K562 (cell line): Measurements from ENCODE around the gene BTBD10. TPM values are rescaled to one million over a fixed set of nuclear protein-coding genes. Genes with fewer than 3 reads are reported as not detected.

Experiments
- ATAC-seq: fragments of 200-7000 bp; cut with Tn5 transposase; 3 replicates; pipeline ENCODE4 v1.9.1; 2020; ENCODE audit warnings: moderate library complexity
- BruUV-seq: library from RNA; stranded (reverse); fragments of 400-500 nt; replicated peaks from 2 replicates; lab custom pipeline; 2021; lab: Mats Ljungman, UMichigan
- CTCF ChIA-PET: fragments of 300-600 bp; formaldehyde crosslinking; extraction: SDS; loops from one replicate; lab custom pipeline; 2021; ENCODE audit warnings: low intra/inter-chr PET ratio; lab: Yijun Ruan, JAX
- POLR2A ChIA-PET: fragments of 300-600, 350-650 bp; sonication (Branson Sonifier 250); formaldehyde crosslinking; extraction: SDS; loops from one replicate; lab custom pipeline; 2021; ENCODE audit warnings: antibody characterized with exemption, inconsistent platforms; lab: Yijun Ruan, JAX
- DNase-seq, 4 experiments: peaks; one replicate each; pipeline versions ENCODE4 v3.0.0 to v3.0.0-alpha.2; 2011 to 2018; ENCODE audit warnings: low spot score in 3 of 4, mixed read lengths in 3 of 4; ENCODE audit errors: extremely low read depth in 1 of 4
- FAIRE-seq: peaks from 2 replicates; lab custom pipeline; 2011; peaks lifted over from hg19 to GRCh38; lab: Jason Lieb, UNC
- H2AFZ ChIP-seq: 2 replicates; pipeline ENCODE4 v1.6.0; 2011; ENCODE audit warnings: low read depth, low read length, control low read depth, inconsistent platforms
- H3K27ac ChIP-seq: fragments of 200-600 bp; 3 replicates; pipeline ENCODE4 v1.8.0; 2011; ENCODE audit warnings: low read depth, mild to moderate bottlenecking, control low read depth, inconsistent platforms, low read length, moderate library complexity, mixed read lengths; ENCODE audit errors: extremely low read depth
- H3K27me3 ChIP-seq, 2 experiments: fragments of 300-600 bp in 1 of 2; 2 replicates in 1 of 2; 3 replicates in 1 of 2; pipeline versions ENCODE4 v1.6.0 to v1.8.0; 2011; ENCODE audit warnings: inconsistent platforms in 2 of 2, low read length in 2 of 2, mild to moderate bottlenecking in 1 of 2, mixed read lengths in 1 of 2, moderate library complexity in 1 of 2; ENCODE audit not compliant: control insufficient read depth in 2 of 2, insufficient read depth in 2 of 2
- H3K36me3 ChIP-seq: fragments of 300-600 bp; 3 replicates; pipeline ENCODE4 v1.8.0; 2011; ENCODE audit warnings: mild to moderate bottlenecking, low read length, inconsistent platforms; ENCODE audit not compliant: control insufficient read depth, insufficient read depth
- H3K4me1 ChIP-seq, 2 experiments: fragments of 200-600 bp in 1 of 2; replicated peaks in 1 of 2; 2 replicates in 1 of 2; 3 replicates in 1 of 2; pipeline versions ENCODE4 v1.5.1 to v1.8.0; 2011; ENCODE audit warnings: inconsistent platforms in 2 of 2, low read length in 2 of 2, mild to moderate bottlenecking in 1 of 2, mixed read lengths in 1 of 2, moderate library complexity in 1 of 2; ENCODE audit not compliant: control insufficient read depth in 2 of 2, insufficient read depth in 2 of 2
- H3K4me2 ChIP-seq: 2 replicates; pipeline ENCODE4 v1.6.1; 2011; ENCODE audit warnings: low read length, control low read depth, inconsistent platforms, mixed read lengths; ENCODE audit not compliant: insufficient read depth
- H3K4me3 ChIP-seq: fragments of 200-600 bp; sonication (generic), shearing (Covaris generic); 2 replicates; pipeline ENCODE4 v1.5.1; 2016; ENCODE audit warnings: control low read depth, inconsistent platforms
- H3K79me2 ChIP-seq: fragments of 200-600 bp; 3 replicates; pipeline ENCODE4 v1.8.0; 2011; ENCODE audit warnings: low read length, inconsistent platforms; ENCODE audit not compliant: control insufficient read depth, insufficient read depth
- H3K9ac ChIP-seq, 2 experiments: 2 replicates each; pipeline versions ENCODE4 v1.6.0 to v1.6.1; 2011; ENCODE audit warnings: low read depth in 2 of 2, low read length in 2 of 2, control low read depth in 1 of 2, inconsistent platforms in 1 of 2, mild to moderate bottlenecking in 1 of 2, mixed read lengths in 1 of 2; ENCODE audit not compliant: insufficient read depth in 1 of 2
- H3K9me1 ChIP-seq: one replicate; pipeline ENCODE4 v1.6.0; 2011; ENCODE audit warnings: inconsistent platforms, mild to moderate bottlenecking, low read length, moderate library complexity; ENCODE audit not compliant: control insufficient read depth, insufficient read depth
- H3K9me3 ChIP-seq: replicated peaks from 2 replicates; pipeline ENCODE4 v1.5.1; 2011; ENCODE audit warnings: low read depth, low read length, inconsistent platforms; ENCODE audit not compliant: control insufficient read depth, insufficient read depth
- H4K20me1 ChIP-seq: replicated peaks from 2 replicates; pipeline ENCODE4 v1.6.1; 2011; ENCODE audit warnings: low read length, inconsistent platforms, mixed read lengths; ENCODE audit not compliant: control insufficient read depth, insufficient read depth
- FOXJ2 ChIP-seq: fragments of 200-800 bp; sonication (Bioruptor generic); IDR thresholded peaks from 2 replicates; pipeline ENCODE4 v1.6.1; 2016; ENCODE audit warnings: missing genetic modification characterization, missing compliant biosample characterization
- RAD21 ChIP-seq, 2 experiments: fragments of 250-450 bp in 1 of 2; fragments of 450-650 bp in 1 of 2; sonication (Bioruptor Pico) in 1 of 2; formaldehyde crosslinking in 1 of 2; IDR thresholded peaks in 1 of 2; conservative IDR thresholded peaks in 1 of 2; 2 replicates each; pipeline versions ENCODE4 v1.4.0 to v1.8.0; 2020 to 2022; ENCODE audit warnings: mild to moderate bottlenecking in 2 of 2, moderate library complexity in 1 of 2
- WHSC1 ChIP-seq: IDR thresholded peaks from one replicate; pipeline ENCODE4 v1.6.1; 2012; ENCODE audit warnings: low read length, control low read depth, inconsistent platforms
- WGBS: fragments of 100-300 bp; shearing (Covaris generic); methylation state at CpG from one replicate; pipeline ENCODE4 v1.1.6; 2016; ENCODE audit warnings: low coverage, mixed read lengths; ENCODE audit not compliant: insufficient coverage; ENCODE audit errors: missing lambda C conversion rate; 5-methylcytosine and 5-hydroxymethylcytosine counted together
- in situ Hi-C: fragments of 300-500 bp; cut with MboI; formaldehyde crosslinking; loops from 4 replicates; pipeline ENCODE4 v1.15.0; 2018; ENCODE audit warnings: inconsistent platforms, mixed read lengths
- intact Hi-C: fragments of 100-400 bp; cut with micrococcal nuclease; formaldehyde crosslinking; loops from 2 replicates; pipeline ENCODE4 v1.14.2; 2022
- polyA plus RNA-seq, 8 experiments: library from polyadenylated mRNA; depleted of rRNA in 4 of 8; stranded (reverse) in 5 of 8; unstranded in 3 of 8; fragments of >200 nt; fragmentation: Nextera tagmentation in 2 of 8; fragmentation: Illumina TruSeq in 1 of 8; extraction: Ambion mirVana in 2 of 8; extraction: Trizol in 1 of 8; gene quantifications; 2 replicates each; pipeline versions ENCODE4 v1.2.1 to v1.2.3, GENCODE V29; 2011 to 2014; ENCODE audit warnings: inconsistent platforms in 1 of 8, missing spikeins in 1 of 8
- total RNA-seq, 7 experiments: library from RNA; depleted of rRNA in 6 of 7; stranded (reverse); fragments of >200 nt in 6 of 7; fragmentation: Illumina TruSeq in 2 of 7; extraction: Trizol in 2 of 7; gene quantifications; 2 replicates each; pipeline versions ENCODE4 v1.2.1 to v1.2.3, GENCODE V29; 2011 to 2021; ENCODE audit warnings: low replicate concordance in 1 of 7
- TF ChIP-seq, protein P1 (sequence below), 3 experiments: IDR thresholded peaks in 2 of 3; conservative IDR thresholded peaks in 1 of 3; 2 replicates each; pipeline ENCODE4 v1.5.1; 2011 to 2012; ENCODE audit warnings: low read length in 3 of 3, mild to moderate bottlenecking in 3 of 3, control low read depth in 2 of 3, improper control_type of control experiment in 1 of 3, inconsistent platforms in 1 of 3, low read depth in 1 of 3, mixed read lengths in 1 of 3, moderate library complexity in 1 of 3; ENCODE audit not compliant: insufficient read depth in 2 of 3
- TF ChIP-seq, protein P2 (sequence below): IDR thresholded peaks from 2 replicates; pipeline ENCODE4 v1.6.1; 2011; ENCODE audit warnings: borderline replicate concordance, low read depth, mild to moderate bottlenecking, moderate library complexity, low read length; ENCODE audit not compliant: insufficient read depth, poor library complexity, severe bottlenecking

BTBD10 gene
- total and polyA plus RNA-seq, 9 of the 15 experiments (the other 6 are each of a cell fraction or from before 2014, with no cell fraction given): 11.6 to 22.8 (median 16.3) TPM

GRCh38 chr11:13487661-13488030, 24.6 kb upstream of the BTBD10 start:
- Histone ChIP-seq H3K4me2 (peak overlapping the region; percentile 41; the same call in 1 of the 2 replicates), H3K36me3 (no peaks in the 10 kb centered on the region), H3K27me3 (no peaks in the 10 kb centered on the region; a peak in 1 of 5 replicates), H3K9me3 (no peaks in the 10 kb centered on the region; the same call in 1 of the 2 replicates), H4K20me1 (no peaks in the 10 kb centered on the region), H3K9me1 (no peaks in the 10 kb centered on the region), H3K4me3 (no peak overlapping the region), H3K79me2 (no peaks in the 10 kb centered on the region), H2AFZ (peak overlapping the region; percentile 93), H3K9ac (no peak overlapping the region), H3K4me1 (peaks cover 0 to 4% of the 10 kb centered on the region in 2 experiments; a peak in 3 of 5 replicates), H3K27ac (no peak overlapping the region)
- FAIRE-seq (peak; percentile 49), ATAC-seq (peak; percentile 91), DNase-seq (peak; percentile 14 to 52 (median 31))
- TF ChIP-seq WHSC1 (no peak), FOXJ2 (no peak), RAD21 (CRISPR knock-in tag; conservative IDR thresholded peaks at IDR 0.05 in 1 of 2, IDR thresholded peaks at IDR 0.05 in 1 of 2) (peak in 1 of 2 experiments; percentile 24; a peak in 2 of 4 replicates)
- TF ChIP-seq, protein P1, sequence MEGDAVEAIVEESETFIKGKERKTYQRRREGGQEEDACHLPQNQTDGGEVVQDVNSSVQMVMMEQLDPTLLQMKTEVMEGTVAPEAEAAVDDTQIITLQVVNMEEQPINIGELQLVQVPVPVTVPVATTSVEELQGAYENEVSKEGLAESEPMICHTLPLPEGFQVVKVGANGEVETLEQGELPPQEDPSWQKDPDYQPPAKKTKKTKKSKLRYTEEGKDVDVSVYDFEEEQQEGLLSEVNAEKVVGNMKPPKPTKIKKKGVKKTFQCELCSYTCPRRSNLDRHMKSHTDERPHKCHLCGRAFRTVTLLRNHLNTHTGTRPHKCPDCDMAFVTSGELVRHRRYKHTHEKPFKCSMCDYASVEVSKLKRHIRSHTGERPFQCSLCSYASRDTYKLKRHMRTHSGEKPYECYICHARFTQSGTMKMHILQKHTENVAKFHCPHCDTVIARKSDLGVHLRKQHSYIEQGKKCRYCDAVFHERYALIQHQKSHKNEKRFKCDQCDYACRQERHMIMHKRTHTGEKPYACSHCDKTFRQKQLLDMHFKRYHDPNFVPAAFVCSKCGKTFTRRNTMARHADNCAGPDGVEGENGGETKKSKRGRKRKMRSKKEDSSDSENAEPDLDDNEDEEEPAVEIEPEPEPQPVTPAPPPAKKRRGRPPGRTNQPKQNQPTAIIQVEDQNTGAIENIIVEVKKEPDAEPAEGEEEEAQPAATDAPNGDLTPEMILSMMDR (IDR thresholded peaks at IDR 0.05 in 2 of 3, conservative IDR thresholded peaks at IDR 0.05 in 1 of 3; ENCODE audit: insufficient read depth in 2 of 3, low read depth in 1 of 3, low read length in 3 of 3): peak in 2 of 3 experiments; percentile 31 to 47; a peak in 3 of 6 replicates
- TF ChIP-seq, protein P2, sequence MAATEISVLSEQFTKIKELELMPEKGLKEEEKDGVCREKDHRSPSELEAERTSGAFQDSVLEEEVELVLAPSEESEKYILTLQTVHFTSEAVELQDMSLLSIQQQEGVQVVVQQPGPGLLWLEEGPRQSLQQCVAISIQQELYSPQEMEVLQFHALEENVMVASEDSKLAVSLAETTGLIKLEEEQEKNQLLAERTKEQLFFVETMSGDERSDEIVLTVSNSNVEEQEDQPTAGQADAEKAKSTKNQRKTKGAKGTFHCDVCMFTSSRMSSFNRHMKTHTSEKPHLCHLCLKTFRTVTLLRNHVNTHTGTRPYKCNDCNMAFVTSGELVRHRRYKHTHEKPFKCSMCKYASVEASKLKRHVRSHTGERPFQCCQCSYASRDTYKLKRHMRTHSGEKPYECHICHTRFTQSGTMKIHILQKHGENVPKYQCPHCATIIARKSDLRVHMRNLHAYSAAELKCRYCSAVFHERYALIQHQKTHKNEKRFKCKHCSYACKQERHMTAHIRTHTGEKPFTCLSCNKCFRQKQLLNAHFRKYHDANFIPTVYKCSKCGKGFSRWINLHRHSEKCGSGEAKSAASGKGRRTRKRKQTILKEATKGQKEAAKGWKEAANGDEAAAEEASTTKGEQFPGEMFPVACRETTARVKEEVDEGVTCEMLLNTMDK: peak; percentile 5
- intact Hi-C loops (no loop called here), in situ Hi-C loops (no loop called here)
- no TSS peak for BruUV-seq
- ChIA-PET CTCF (no interaction called here), POLR2A (interaction anchor here (0.8 to 1.7 kb wide), 2 partner anchors 11 to 24 kb away, joined by 3 to 6 read pairs; partner anchors contain the start of gene BTBD10)
- 19% methylated on average over 5 of the region's 5 CpGs for WGBS
